ENCODE results near the gene ZGLP1.
"Not testable (repeated sequence)": the region's sequence is repeated elsewhere in the genome, so short reads cannot be mapped to it uniquely, and the experiment has no call there.

The ZGLP1 gene

GRCh38 chr19:10309423-10309822 is at the start of gene ZGLP1:
TSS of gene ZGLP1 (minus strand) at chr19:10309815.
- no peak for DNase-seq

- no peak for DNase-seq
These were observed 46.8 kb upstream of the ZGLP1 start for GRCh38 chr19:10356431-10356830.

- DNase-seq, result no peak
These were observed 44.3 kb upstream of the ZGLP1 start for GRCh38 chr19:10353793-10354391.

- DNase-seq, result no peak
These were observed 43.4 kb upstream of the ZGLP1 start for GRCh38 chr19:10352764-10353671.

GRCh38 chr19:10346509-10346908 is 36.9 kb upstream of the ZGLP1 start:
- no peak for DNase-seq

GRCh38 chr19:10344780-10345179 is 35.2 kb upstream of the ZGLP1 start:
- DNase-seq, result no peak

- no peak for DNase-seq
These were observed 33.9 kb upstream of the ZGLP1 start for GRCh38 chr19:10343495-10343894.

GRCh38 chr19:10339977-10340376 is 30.4 kb upstream of the ZGLP1 start:
- no peak for DNase-seq

- no peak for DNase-seq
These were observed 29.9 kb upstream of the ZGLP1 start, which contains the start of gene ICAM3 for GRCh38 chr19:10339380-10339960. TSS of gene ICAM3 (minus strand) at chr19:10339624. CDS start at chr19:10339614, 10 bp downstream.

GRCh38 chr19:10338940-10339339 is 29.3 kb upstream of the ZGLP1 start:
- DNase-seq, result no peak

- DNase-seq, result not testable (repeated sequence)
These were observed 27.1 kb upstream of the ZGLP1 start for GRCh38 chr19:10336725-10337124.

GRCh38 chr19:10335352-10335985 is 25.9 kb upstream of the ZGLP1 start:
- DNase-seq, result no peak

- no peak for DNase-seq
These were observed 25.2 kb upstream of the ZGLP1 start for GRCh38 chr19:10334588-10335351.

GRCh38 chr19:10333758-10334587 is 24.4 kb upstream of the ZGLP1 start:
- no peak for DNase-seq

GRCh38 chr19:10332965-10333757 is 23.5 kb upstream of the ZGLP1 start, which contains the start of gene RAVER1:
TSS of gene RAVER1 (minus strand) at chr19:10333529. CDS start at chr19:10333507, 22 bp downstream.
- peak; percentile 98 for DNase-seq

GRCh38 chr19:10332158-10332964 is 22.7 kb upstream of the ZGLP1 start:
- peak in 1 of 2 experiments; percentile 8 for DNase-seq

GRCh38 chr19:10329555-10329954 is 19.9 kb upstream of the ZGLP1 start:
- DNase-seq, result no peak

GRCh38 chr19:10328558-10329429 is 19.2 kb upstream of the ZGLP1 start:
- DNase-seq, result no peak

GRCh38 chr19:10327793-10328192 is 18.2 kb upstream of the ZGLP1 start:
- no peak for DNase-seq

All from NCI-H524 (cell line).